Ishikawa (cell line): ENCODE data around the gene ATP6V1F.

Source experiments
- CEBPB ChIP-seq: IDR thresholded peaks from 2 replicates; pipeline ENCODE4 v1.6.1; 2012
- CREB1 ChIP-seq: IDR thresholded peaks from 2 replicates; pipeline ENCODE4 v1.6.1; 2012; ENCODE audit warnings: low read depth
- EGR1 ChIP-seq: IDR thresholded peaks from 2 replicates; pipeline ENCODE4 v1.6.1; 2012
- EP300 ChIP-seq: IDR thresholded peaks from 2 replicates; pipeline ENCODE4 v1.6.1; 2012; ENCODE audit warnings: borderline replicate concordance
- FOXM1 ChIP-seq: IDR thresholded peaks from 2 replicates; pipeline ENCODE4 v1.6.1; 2012; ENCODE audit warnings: low read depth, borderline replicate concordance
- NFIC ChIP-seq: IDR thresholded peaks from 2 replicates; pipeline ENCODE4 v1.6.1; 2012
- RAD21 ChIP-seq: IDR thresholded peaks from 2 replicates; pipeline ENCODE4 v1.6.1; 2012; ENCODE audit warnings: low read depth
- TAF1 ChIP-seq: IDR thresholded peaks from 2 replicates; pipeline ENCODE4 v1.6.1; 2012; ENCODE audit warnings: low read depth, mild to moderate bottlenecking
- TCF12 ChIP-seq: IDR thresholded peaks from 2 replicates; pipeline ENCODE4 v1.6.1; 2012; ENCODE audit warnings: low read depth
- TEAD4 ChIP-seq: IDR thresholded peaks from 2 replicates; pipeline ENCODE4 v1.6.1; 2012
- YY1 ChIP-seq: IDR thresholded peaks from 2 replicates; pipeline ENCODE4 v1.6.1; 2012; ENCODE audit warnings: low read depth
- ZBTB7A ChIP-seq: IDR thresholded peaks from 2 replicates; pipeline ENCODE4 v1.6.1; 2012; ENCODE audit warnings: low read depth
- TF ChIP-seq, protein P1 (sequence below): IDR thresholded peaks from 2 replicates; pipeline ENCODE4 v1.6.1; 2012
- TF ChIP-seq, protein P2 (sequence below): IDR thresholded peaks from 2 replicates; pipeline ENCODE4 v1.6.1; 2012
- TF ChIP-seq, protein P3 (sequence below): IDR thresholded peaks from 2 replicates; pipeline ENCODE4 v1.6.1; 2012; ENCODE audit warnings: low read depth, mild to moderate bottlenecking

Gene ATP6V1F

DNA sequence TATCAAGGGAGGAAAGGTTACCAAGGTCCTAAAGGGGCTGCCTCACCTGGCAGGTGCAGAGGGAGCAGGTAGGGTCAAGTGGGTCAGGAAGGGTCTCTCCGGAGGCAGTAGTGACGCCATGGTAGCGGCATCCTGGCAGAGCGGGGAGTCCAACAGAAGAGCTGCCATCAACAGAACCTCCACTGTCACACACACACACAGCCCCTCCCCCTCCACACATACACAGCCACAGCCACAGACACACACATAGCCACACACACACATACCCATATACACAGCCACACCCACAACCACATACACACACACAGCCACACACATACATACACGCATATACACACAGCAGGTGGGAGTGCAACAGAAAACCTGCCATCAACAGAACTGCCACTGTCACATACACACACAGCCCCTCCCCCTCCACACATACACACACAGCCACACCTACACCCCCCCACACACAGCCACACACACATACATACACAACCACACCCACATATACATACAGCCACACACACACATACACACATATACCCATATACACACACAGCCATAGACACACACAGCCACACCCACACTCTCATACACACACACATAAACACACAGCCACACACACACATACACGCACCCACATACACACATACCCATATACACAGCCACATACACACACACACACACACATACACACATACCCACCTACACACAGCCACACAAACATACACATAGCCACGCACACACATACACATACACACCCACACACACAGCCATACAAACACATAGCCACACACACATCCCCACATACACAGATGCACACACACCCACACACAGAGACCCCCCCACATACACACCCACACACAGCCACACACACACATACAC lies 24.7 kb downstream of the ATP6V1F start:
- TF ChIP-seq TEAD4 (no peak), NFIC (no peak), RAD21 (no peak), EGR1 (no peak), CREB1 (no peak), YY1 (no peak), TAF1 (no peak), EP300 (no peak), CEBPB (no peak), ZBTB7A (no peak)
- TF ChIP-seq, protein P1, sequence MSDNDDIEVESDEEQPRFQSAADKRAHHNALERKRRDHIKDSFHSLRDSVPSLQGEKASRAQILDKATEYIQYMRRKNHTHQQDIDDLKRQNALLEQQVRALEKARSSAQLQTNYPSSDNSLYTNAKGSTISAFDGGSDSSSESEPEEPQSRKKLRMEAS: no peak
- TF ChIP-seq, protein P2, sequence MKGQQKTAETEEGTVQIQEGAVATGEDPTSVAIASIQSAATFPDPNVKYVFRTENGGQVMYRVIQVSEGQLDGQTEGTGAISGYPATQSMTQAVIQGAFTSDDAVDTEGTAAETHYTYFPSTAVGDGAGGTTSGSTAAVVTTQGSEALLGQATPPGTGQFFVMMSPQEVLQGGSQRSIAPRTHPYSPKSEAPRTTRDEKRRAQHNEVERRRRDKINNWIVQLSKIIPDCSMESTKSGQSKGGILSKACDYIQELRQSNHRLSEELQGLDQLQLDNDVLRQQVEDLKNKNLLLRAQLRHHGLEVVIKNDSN: no peak

DNA sequence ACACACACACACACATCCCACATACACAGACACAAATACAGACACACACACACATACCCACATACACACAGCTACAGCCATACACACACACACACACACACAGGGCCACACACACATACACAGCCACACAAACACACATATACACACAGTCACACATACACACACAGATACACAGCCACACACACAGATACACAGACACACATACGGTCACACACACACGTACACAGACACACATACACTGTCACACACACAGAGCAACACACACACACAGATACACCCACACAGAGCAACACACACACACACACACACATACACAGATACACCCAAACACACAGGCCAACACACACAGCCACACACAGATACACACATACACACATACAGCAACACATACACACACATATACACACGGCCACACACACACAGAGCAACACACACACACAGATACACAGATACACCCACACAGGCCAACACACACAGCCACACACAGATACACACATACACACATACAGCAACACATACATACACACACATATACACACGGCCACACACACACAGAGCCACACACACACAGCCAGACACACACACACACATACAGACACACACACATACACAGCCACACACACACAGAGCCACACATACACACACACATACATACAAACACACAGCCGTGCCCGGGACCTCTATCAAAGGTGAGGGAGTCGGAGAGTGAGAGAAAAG lies 25.5 kb downstream of the ATP6V1F start:
- TF ChIP-seq TEAD4 (no peak), EP300 (no peak), NFIC (no peak), YY1 (no peak), TAF1 (no peak), TCF12 (no peak), FOXM1 (no peak), RAD21 (no peak), CREB1 (no peak), ZBTB7A (no peak), EGR1 (no peak), CEBPB (no peak)
- TF ChIP-seq, protein P1: no peak
- TF ChIP-seq, protein P2: no peak
- TF ChIP-seq, protein P3, sequence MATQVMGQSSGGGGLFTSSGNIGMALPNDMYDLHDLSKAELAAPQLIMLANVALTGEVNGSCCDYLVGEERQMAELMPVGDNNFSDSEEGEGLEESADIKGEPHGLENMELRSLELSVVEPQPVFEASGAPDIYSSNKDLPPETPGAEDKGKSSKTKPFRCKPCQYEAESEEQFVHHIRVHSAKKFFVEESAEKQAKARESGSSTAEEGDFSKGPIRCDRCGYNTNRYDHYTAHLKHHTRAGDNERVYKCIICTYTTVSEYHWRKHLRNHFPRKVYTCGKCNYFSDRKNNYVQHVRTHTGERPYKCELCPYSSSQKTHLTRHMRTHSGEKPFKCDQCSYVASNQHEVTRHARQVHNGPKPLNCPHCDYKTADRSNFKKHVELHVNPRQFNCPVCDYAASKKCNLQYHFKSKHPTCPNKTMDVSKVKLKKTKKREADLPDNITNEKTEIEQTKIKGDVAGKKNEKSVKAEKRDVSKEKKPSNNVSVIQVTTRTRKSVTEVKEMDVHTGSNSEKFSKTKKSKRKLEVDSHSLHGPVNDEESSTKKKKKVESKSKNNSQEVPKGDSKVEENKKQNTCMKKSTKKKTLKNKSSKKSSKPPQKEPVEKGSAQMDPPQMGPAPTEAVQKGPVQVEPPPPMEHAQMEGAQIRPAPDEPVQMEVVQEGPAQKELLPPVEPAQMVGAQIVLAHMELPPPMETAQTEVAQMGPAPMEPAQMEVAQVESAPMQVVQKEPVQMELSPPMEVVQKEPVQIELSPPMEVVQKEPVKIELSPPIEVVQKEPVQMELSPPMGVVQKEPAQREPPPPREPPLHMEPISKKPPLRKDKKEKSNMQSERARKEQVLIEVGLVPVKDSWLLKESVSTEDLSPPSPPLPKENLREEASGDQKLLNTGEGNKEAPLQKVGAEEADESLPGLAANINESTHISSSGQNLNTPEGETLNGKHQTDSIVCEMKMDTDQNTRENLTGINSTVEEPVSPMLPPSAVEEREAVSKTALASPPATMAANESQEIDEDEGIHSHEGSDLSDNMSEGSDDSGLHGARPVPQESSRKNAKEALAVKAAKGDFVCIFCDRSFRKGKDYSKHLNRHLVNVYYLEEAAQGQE: no peak

DNA sequence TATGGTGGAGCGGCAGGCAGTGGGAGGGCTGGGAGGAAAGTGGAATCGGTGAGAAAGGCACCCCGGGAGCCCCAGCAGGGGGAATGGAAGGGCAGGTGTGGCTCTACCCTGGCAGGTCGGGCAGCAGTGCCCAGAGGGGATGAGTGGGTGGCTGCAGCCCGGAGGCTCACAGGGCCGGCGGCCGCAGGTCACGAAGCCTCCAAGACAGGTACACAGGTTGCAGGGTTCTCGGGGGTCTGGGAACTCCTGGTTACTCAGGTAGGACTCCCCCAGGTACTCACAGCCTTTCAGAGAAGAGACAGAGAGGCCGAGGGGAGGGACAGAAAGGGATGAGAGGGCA lies 26.1 kb downstream of the ATP6V1F start:
- TF ChIP-seq TAF1: no peak
- no peak for TF ChIP-seq EP300
- TF ChIP-seq ZBTB7A: no peak
- TF ChIP-seq EGR1: 0 out of 2 replicates have a peak, but pooled peaks have one; percentile 22
- no peak for TF ChIP-seq NFIC
- TF ChIP-seq, protein P3: no peak
- no peak for TF ChIP-seq FOXM1
- TF ChIP-seq CREB1: no peak
- TF ChIP-seq TEAD4: no peak

DNA sequence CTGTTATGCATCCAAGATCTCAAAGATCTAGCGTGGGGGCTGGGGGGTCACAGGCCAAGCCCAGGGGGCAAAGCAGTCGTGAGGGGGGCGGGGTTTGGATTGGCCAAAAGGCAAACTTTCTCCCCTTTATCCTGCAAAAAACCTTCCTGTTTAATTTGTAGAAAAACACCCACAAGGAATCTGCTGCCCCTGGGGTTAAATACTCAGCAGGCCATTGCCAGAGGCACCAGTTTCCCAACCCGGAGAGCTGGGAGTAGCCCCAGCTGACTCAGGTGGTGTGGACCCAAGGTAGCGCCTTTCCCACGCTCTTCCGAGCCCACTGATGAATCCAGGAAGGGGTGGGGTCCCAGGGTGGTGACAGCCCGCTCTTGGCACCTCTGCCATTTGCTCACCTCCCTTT lies 26.5 kb downstream of the ATP6V1F start:
- TF ChIP-seq TEAD4 (no peak), YY1 (no peak), RAD21 (no peak), FOXM1 (no peak), CEBPB (no peak), ZBTB7A (no peak), TAF1 (no peak), CREB1 (no peak), EP300 (no peak), NFIC (no peak), EGR1 (no peak), TCF12 (no peak)
- TF ChIP-seq, protein P2: no peak
- TF ChIP-seq, protein P1: no peak
- TF ChIP-seq, protein P3: no peak
